BE2C (cell line): Measurements from ENCODE around the gene CD99L2.

Experiments
- DNase-seq: peaks from one replicate; pipeline ENCODE4 v3.0.0-alpha.2; 2020
- H3K27me3 ChIP-seq: fragments of 250-450 bp; sonication (Bioruptor Pico); 2 replicates; pipeline ENCODE4 v1.5.1; 2020; ENCODE audit warnings: mild to moderate bottlenecking
- H3K36me3 ChIP-seq: fragments of 250-450 bp; sonication (Bioruptor Pico); 2 replicates; pipeline ENCODE4 v1.5.1; 2020; ENCODE audit warnings: mild to moderate bottlenecking
- H3K4me1 ChIP-seq: fragments of 250-450 bp; sonication (Bioruptor Pico); 2 replicates; pipeline ENCODE4 v1.5.1; 2020
- H3K4me3 ChIP-seq: 2 replicates; pipeline ENCODE4 v1.5.1; 2011; ENCODE audit warnings: low read depth, low read length
- H3K9me3 ChIP-seq: fragments of 250-450 bp; sonication (Bioruptor Pico); 2 replicates; pipeline ENCODE4 v1.5.1; 2020
- TF ChIP-seq, protein P1 (sequence below): IDR thresholded peaks from 2 replicates; pipeline ENCODE4 v1.5.1; 2012; ENCODE audit warnings: mild to moderate bottlenecking, low read depth, low read length

CD99L2 gene

DNA sequence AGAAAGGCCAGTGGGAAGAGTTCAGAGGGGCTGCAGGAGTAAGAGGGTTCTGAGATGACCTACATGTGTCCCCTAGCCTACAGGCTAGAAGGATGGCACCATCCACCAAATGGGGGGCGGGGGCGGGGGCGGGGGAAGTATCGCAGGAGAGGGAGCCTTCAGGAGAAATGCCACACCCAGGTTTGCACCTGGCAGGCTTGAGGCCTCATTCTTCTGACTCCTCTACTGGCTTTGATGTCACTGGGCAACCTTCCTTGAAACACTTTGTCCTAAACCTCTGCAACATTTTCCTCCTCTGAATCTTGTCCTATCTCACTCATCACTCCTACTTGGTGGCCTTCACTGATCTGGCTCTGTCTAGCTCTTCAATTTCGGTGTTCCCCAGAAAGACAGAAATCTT is 24.0 kb downstream of the CD99L2 start:
- H3K36me3 ChIP-seq = no peaks in the 10 kb centered on the region
- H3K9me3 ChIP-seq = no peaks in the 10 kb centered on the region
- DNase-seq = no peak
- H3K4me3 ChIP-seq = no peak overlapping the region
- no peaks in the 10 kb centered on the region for H3K27me3 ChIP-seq
- TF ChIP-seq, protein P1, sequence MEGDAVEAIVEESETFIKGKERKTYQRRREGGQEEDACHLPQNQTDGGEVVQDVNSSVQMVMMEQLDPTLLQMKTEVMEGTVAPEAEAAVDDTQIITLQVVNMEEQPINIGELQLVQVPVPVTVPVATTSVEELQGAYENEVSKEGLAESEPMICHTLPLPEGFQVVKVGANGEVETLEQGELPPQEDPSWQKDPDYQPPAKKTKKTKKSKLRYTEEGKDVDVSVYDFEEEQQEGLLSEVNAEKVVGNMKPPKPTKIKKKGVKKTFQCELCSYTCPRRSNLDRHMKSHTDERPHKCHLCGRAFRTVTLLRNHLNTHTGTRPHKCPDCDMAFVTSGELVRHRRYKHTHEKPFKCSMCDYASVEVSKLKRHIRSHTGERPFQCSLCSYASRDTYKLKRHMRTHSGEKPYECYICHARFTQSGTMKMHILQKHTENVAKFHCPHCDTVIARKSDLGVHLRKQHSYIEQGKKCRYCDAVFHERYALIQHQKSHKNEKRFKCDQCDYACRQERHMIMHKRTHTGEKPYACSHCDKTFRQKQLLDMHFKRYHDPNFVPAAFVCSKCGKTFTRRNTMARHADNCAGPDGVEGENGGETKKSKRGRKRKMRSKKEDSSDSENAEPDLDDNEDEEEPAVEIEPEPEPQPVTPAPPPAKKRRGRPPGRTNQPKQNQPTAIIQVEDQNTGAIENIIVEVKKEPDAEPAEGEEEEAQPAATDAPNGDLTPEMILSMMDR = no peak
- H3K4me1 ChIP-seq = no peaks in the 10 kb centered on the region

DNA sequence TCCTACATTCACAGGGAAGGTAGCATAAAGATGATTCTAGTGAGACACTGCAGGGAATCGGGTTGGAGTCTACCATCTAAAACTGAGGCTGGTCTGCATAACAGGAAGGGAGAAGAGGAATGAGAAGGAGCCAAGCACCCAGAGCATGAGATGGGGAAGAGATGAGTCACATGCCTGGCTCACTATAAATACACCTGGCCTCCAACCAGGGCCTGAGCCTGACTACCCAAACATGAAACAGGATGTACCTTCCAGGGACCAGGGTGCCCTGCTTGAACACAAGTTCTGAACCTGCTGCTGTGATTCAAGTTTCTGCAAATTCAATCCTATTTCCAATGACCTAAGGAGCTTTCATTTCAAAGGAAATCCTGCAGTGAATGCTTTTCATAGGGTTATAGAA is 24.9 kb downstream of the CD99L2 start:
- Histone ChIP-seq H3K36me3 (no peaks in the 10 kb centered on the region), H3K27me3 (no peaks in the 10 kb centered on the region), H3K4me3 (no peak overlapping the region), H3K9me3 (no peaks in the 10 kb centered on the region), H3K4me1 (no peaks in the 10 kb centered on the region)
- no peak for DNase-seq
- TF ChIP-seq, protein P1 = no peak

DNA sequence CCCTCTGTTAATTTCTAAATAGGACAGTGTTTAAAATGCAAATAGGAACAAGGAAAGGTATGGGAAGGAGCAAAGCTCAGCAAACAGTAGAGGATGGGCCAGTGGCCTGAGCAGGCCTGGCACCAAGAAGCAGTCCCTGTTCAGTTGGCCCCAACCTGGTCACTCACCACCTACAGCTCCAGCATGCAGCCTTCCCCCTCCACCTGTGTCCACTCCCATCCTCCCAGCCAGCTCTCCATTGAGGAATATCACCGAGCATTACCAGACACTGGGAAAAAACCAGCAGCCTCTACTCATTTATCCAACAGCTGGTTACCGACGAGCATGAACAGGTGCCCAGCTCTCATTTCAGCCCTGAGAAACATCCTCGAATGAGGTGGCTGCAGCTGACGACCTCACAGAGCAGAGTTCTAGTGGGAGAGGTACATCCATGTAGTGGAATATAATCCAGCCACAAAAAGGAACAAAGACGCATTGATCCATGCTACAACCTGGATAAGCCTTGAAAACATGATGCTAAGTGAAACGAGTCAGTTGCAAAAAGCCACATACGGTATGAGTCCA is 25.6 kb downstream of the CD99L2 start:
- H3K4me1 ChIP-seq = no peaks in the 10 kb centered on the region
- H3K36me3 ChIP-seq = no peaks in the 10 kb centered on the region
- DNase-seq = no peak
- no peak overlapping the region for H3K4me3 ChIP-seq
- H3K27me3 ChIP-seq = no peaks in the 10 kb centered on the region
- H3K9me3 ChIP-seq = no peaks in the 10 kb centered on the region
- TF ChIP-seq, protein P1 = no peak

DNA sequence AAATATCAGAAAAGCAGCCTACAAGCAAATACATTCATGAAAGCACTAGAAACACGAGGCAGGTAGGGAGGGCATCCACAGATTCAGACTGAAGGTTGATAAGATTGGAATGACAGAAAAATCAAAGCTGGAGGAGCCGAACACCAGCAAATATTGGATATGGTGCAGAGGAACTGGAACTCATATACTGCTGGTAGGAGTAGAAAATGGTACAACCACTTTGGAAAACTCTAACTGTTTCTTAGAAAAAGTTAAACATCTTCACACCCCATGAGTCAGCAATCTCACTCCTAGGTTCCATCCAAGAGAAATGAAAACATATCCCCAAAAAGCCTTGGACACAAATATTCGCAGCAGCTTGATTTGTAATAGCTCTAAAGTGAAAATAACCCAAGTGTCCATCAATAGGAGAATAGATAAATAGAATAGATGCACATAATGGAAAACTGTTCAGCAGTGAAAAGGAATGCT is 27.1 kb downstream of the CD99L2 start:
- H3K36me3 ChIP-seq = no peaks in the 10 kb centered on the region
- no peaks in the 10 kb centered on the region for H3K27me3 ChIP-seq
- no peak overlapping the region for H3K4me3 ChIP-seq
- TF ChIP-seq, protein P1 = no peak
- no peak for DNase-seq
- H3K4me1 ChIP-seq = no peaks in the 10 kb centered on the region
- no peaks in the 10 kb centered on the region for H3K9me3 ChIP-seq

DNA sequence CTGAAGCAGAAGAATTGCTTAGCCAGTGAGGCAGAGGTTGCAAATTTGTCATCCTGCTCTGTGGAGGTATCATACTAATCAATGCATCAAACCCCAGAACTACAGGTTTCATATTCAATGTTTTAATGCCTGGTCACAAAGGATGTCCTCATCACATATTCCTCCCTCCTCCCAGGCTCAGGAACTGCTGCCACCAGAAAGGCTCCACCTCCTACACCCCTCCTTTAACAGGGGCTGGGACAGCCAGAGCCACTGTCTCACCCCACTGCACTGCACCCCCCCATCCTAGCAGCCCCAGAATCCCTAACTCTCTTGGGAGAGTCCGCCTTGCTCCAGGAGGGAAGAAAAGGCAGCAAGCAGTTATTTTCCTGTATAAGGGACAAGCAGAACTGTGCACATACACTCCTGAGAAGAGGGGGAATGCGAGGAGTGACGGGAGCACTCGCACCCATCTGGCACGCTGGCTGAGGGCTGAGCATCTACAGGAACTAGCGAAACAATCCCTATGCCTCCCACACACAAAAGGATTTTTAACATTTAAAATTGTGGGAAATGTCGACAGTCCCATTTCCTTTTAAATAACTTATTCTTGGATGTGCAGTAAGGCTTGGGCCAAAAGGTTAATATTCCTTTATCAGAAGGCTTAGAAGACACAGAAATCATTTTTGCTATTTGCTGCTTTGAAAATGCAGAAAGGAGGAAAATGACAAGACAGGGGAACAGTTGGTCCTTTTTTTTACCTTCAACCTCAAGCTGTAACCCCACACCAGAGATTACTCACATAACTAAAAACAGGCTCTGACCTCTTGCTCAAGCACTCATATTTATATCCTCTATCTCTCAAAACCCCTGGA is 27.8 kb downstream of the CD99L2 start:
- Histone ChIP-seq H3K36me3 (no peaks in the 10 kb centered on the region), H3K27me3 (no peaks in the 10 kb centered on the region), H3K9me3 (no peaks in the 10 kb centered on the region), H3K4me3 (no peak overlapping the region), H3K4me1 (no peaks in the 10 kb centered on the region)
- TF ChIP-seq, protein P1 = no peak
- DNase-seq = no peak

DNA sequence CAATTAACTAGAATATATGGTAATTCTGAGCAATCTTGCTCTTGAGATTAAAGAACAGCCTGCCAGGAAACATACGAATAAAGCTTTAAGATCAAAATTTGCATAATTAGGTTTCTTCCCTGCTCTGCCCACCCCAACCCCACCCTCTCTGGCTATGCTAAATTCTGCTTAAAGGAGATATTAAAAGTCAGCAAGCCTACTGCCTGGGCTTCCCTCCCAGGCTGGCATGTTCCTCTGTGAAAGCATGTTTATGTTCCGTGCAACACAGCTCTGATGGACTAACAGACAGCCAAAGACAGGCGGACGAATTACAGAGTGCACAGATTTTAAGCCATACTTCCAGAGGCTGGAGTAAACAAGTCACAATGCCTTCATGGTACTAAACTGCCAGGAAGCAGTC is 28.4 kb downstream of the CD99L2 start:
- DNase-seq = no peak
- Histone ChIP-seq H3K4me3 (no peak overlapping the region), H3K9me3 (no peaks in the 10 kb centered on the region), H3K4me1 (no peaks in the 10 kb centered on the region), H3K36me3 (no peaks in the 10 kb centered on the region), H3K27me3 (no peaks in the 10 kb centered on the region)
- TF ChIP-seq, protein P1 = no peak
